Keratinocyte (primary cell): ENCODE measurements around the gene LMNA.

Source experiments
- EZH2 ChIP-seq: IDR thresholded peaks from one replicate; pipeline ENCODE4 v1.6.1; 2012; ENCODE audit warnings: inconsistent platforms, mild to moderate bottlenecking, low read length, moderate library complexity
- TF ChIP-seq, protein P1 (sequence below), 3 experiments: IDR thresholded peaks in 1 of 3; conservative IDR thresholded peaks in 1 of 3; optimal IDR thresholded peaks in 1 of 3; 2 replicates in 2 of 3; 3 replicates in 1 of 3; pipeline versions ENCODE3 to v1.5.1; 2011; ENCODE audit warnings: low read length in 3 of 3, mild to moderate bottlenecking in 3 of 3, moderate library complexity in 2 of 3, control low read depth in 1 of 3, inconsistent platforms in 1 of 3; ENCODE audit not compliant: insufficient read depth in 2 of 3; ENCODE audit errors: extremely low read depth in 1 of 3

DNA sequence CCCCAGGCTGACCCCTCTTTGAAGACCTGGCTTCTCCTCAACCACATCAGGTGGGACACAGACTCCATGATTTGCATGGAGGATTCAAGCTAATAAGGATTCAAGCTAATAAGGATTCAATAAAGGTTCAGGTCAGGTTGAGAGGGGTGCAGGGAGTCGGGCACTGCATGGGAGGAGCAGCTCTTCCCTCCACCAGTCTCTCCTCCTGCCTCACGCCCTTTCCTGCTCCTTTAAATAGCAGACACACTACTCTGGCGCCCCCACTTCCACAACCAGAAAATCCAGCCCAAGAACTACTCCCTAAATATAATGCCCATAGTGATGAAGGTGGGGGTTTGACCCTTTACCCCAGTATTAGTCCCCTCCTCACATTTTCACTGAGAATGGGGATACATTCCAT lies 39.3 kb upstream of the LMNA start:
- no peak for TF ChIP-seq EZH2
- TF ChIP-seq, protein P1, sequence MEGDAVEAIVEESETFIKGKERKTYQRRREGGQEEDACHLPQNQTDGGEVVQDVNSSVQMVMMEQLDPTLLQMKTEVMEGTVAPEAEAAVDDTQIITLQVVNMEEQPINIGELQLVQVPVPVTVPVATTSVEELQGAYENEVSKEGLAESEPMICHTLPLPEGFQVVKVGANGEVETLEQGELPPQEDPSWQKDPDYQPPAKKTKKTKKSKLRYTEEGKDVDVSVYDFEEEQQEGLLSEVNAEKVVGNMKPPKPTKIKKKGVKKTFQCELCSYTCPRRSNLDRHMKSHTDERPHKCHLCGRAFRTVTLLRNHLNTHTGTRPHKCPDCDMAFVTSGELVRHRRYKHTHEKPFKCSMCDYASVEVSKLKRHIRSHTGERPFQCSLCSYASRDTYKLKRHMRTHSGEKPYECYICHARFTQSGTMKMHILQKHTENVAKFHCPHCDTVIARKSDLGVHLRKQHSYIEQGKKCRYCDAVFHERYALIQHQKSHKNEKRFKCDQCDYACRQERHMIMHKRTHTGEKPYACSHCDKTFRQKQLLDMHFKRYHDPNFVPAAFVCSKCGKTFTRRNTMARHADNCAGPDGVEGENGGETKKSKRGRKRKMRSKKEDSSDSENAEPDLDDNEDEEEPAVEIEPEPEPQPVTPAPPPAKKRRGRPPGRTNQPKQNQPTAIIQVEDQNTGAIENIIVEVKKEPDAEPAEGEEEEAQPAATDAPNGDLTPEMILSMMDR (optimal IDR thresholded peaks at IDR 0.05 in 1 of 3, IDR thresholded peaks at IDR 0.05 in 1 of 3, conservative IDR thresholded peaks at IDR 0.05 in 1 of 3; ENCODE audit: extremely low read depth in 1 of 3, insufficient read depth in 2 of 3, low read length in 3 of 3): no peak
